Measurements from ENCODE around the gene SLC4A5. TPM values are rescaled to one million over a fixed set of nuclear protein-coding genes. Genes with fewer than 3 reads are reported as not detected.

SLC4A5 gene
- polyA plus RNA-seq, 1 of the 3 experiments (the other 2 are of a cell fraction), result 0.25 TPM

- no peak for DNase-seq
- H3K4me2 ChIP-seq, result no peak overlapping the region
- POLR2A ChIA-PET, result no interaction called here
Measured at GRCh38 chr2:74293191-74293991, 49.8 kb downstream of the SLC4A5 start.

GRCh38 chr2:74292751-74293150 is 50.5 kb downstream of the SLC4A5 start:
- no peak overlapping the region for H3K9ac ChIP-seq
- no peak for DNase-seq
- CTCF ChIA-PET, result interaction anchor here (0.9 to 2.1 kb wide), 2 partner anchors 42 kb away, joined by 4 to 5 read pairs; no protein-coding TSS in a partner anchor
- H3K79me2 ChIP-seq (ENCODE audit: insufficient read depth), result no peaks in the 10 kb centered on the region
- no peak overlapping the region for H3K27ac ChIP-seq (ENCODE audit: low read depth in 2 of 2, low read length in 1 of 2)
- no peaks in the 10 kb centered on the region; a peak in 1 of 4 replicates for H3K4me1 ChIP-seq (ENCODE audit: control insufficient read depth in 1 of 2, insufficient read depth in 2 of 2, low read depth in 1 of 2, low read length in 1 of 2)
- H4K20me1 ChIP-seq (ENCODE audit: insufficient read depth), result no peaks in the 10 kb centered on the region
- H3K36me3 ChIP-seq (replicated peaks in 1 of 2; ENCODE audit: control insufficient read depth in 1 of 2, insufficient read depth in 2 of 2, low read length in 1 of 2), result no peaks in the 10 kb centered on the region
- H3K4me3 ChIP-seq (ENCODE audit: low read depth in 2 of 2, low read length in 1 of 2), result no peak overlapping the region
- no peak overlapping the region for H3K4me2 ChIP-seq
- H3K9me3 ChIP-seq, result no peaks in the 10 kb centered on the region
- whole genome bisulfite sequencing (ENCODE audit: low lambda C conversion rate), result 77% methylated on average over 6 of the region's 6 CpGs
- H3F3A ChIP-seq (replicated peaks; ENCODE audit: insufficient read depth), result no peaks in the 10 kb centered on the region
- no peaks in the 10 kb centered on the region for H3K27me3 ChIP-seq (ENCODE audit: insufficient read depth)
- POLR2A ChIA-PET, result no interaction called here
- no peak overlapping the region for H2AFZ ChIP-seq (ENCODE audit: low read depth)
- H3K9me2 ChIP-seq, result no peaks in the 10 kb centered on the region
- no peak for TF ChIP-seq MEF2A (IDR thresholded peaks at IDR 0.05; ENCODE audit: borderline replicate concordance, low read depth)
- TF ChIP-seq MXI1 (IDR thresholded peaks at IDR 0.05; ENCODE audit: low read depth, low read length), result no peak
- TF ChIP-seq FOSL2 (IDR thresholded peaks at IDR 0.05; ENCODE audit: borderline replicate concordance, low read depth), result no peak
- TF ChIP-seq CTCF (IDR thresholded peaks at IDR 0.05), result no peak
- TF ChIP-seq RCOR1 (IDR thresholded peaks at IDR 0.05; ENCODE audit: low read length), result no peak
- no peak for TF ChIP-seq FOXJ3 (CRISPR knock-in tag; IDR thresholded peaks at IDR 0.05)
- TF ChIP-seq RAD21 (IDR thresholded peaks at IDR 0.05; ENCODE audit: low read length), result no peak
- TF ChIP-seq RFX5 (IDR thresholded peaks at IDR 0.05; ENCODE audit: low read length), result no peak

More at GRCh38 chr2:74293191-74293991, 49.8 kb downstream of the SLC4A5 start:
- TF ChIP-seq JUND (IDR thresholded peaks at IDR 0.05) (no peak), TAF1 (IDR thresholded peaks at IDR 0.05; ENCODE audit: borderline replicate concordance, low read depth, low read length) (no peak), SMC3 (IDR thresholded peaks at IDR 0.05; ENCODE audit: low read depth, low read length) (no peak), MEF2A (IDR thresholded peaks at IDR 0.05; ENCODE audit: borderline replicate concordance, low read depth) (no peak), GABPA (IDR thresholded peaks at IDR 0.05; ENCODE audit: low read depth) (no peak), EP300 (IDR thresholded peaks at IDR 0.05; ENCODE audit: borderline replicate concordance in 1 of 2, low read depth in 1 of 2, low read length in 1 of 2) (no peak), USF2 (IDR thresholded peaks at IDR 0.05; ENCODE audit: borderline replicate concordance, low read depth, low read length) (no peak), GATA2 (CRISPR knock-in tag; IDR thresholded peaks at IDR 0.05) (no peak), PBX3 (IDR thresholded peaks at IDR 0.05) (no peak), YY1 (IDR thresholded peaks at IDR 0.05; ENCODE audit: low read depth) (no peak), EZH2phosphoT487 (IDR thresholded peaks at IDR 0.05; ENCODE audit: borderline replicate concordance, low read depth) (no peak), FOXM1 (IDR thresholded peaks at IDR 0.05; ENCODE audit: low read depth) (no peak), USF1 (IDR thresholded peaks at IDR 0.05; ENCODE audit: borderline replicate concordance, low read depth) (no peak), RCOR1 (IDR thresholded peaks at IDR 0.05; ENCODE audit: low read length) (no peak)
- H3K9me3 ChIP-seq, result no peaks in the 10 kb centered on the region
- H3K9ac ChIP-seq, result no peak overlapping the region
- CTCF ChIA-PET, result interaction anchor here (2.1 kb wide), 1 partner anchor 41 kb away, joined by 5 read pairs; no protein-coding TSS in a partner anchor
- H3K27ac ChIP-seq (ENCODE audit: low read depth in 2 of 2, low read length in 1 of 2), result no peak overlapping the region
- H3K9me2 ChIP-seq, result no peaks in the 10 kb centered on the region
- H3K36me3 ChIP-seq (replicated peaks in 1 of 2; ENCODE audit: control insufficient read depth in 1 of 2, insufficient read depth in 2 of 2, low read length in 1 of 2), result no peaks in the 10 kb centered on the region
- WGBS (ENCODE audit: low lambda C conversion rate), result 88% methylated on average over 6 of the region's 6 CpGs
- H3F3A ChIP-seq (replicated peaks; ENCODE audit: insufficient read depth), result no peaks in the 10 kb centered on the region
- H3K27me3 ChIP-seq (ENCODE audit: insufficient read depth), result no peaks in the 10 kb centered on the region
- no peak overlapping the region for H3K4me3 ChIP-seq (ENCODE audit: low read depth in 2 of 2, low read length in 1 of 2)
- H2AFZ ChIP-seq (ENCODE audit: low read depth), result no peak overlapping the region
- H3K79me2 ChIP-seq (ENCODE audit: insufficient read depth), result no peaks in the 10 kb centered on the region
- H3K4me1 ChIP-seq (ENCODE audit: control insufficient read depth in 1 of 2, insufficient read depth in 2 of 2, low read depth in 1 of 2, low read length in 1 of 2), result no peaks in the 10 kb centered on the region; a peak in 1 of 4 replicates
- H4K20me1 ChIP-seq (ENCODE audit: insufficient read depth), result no peaks in the 10 kb centered on the region
